ENCODE data around the gene NOX3.

NOX3 gene

DNA sequence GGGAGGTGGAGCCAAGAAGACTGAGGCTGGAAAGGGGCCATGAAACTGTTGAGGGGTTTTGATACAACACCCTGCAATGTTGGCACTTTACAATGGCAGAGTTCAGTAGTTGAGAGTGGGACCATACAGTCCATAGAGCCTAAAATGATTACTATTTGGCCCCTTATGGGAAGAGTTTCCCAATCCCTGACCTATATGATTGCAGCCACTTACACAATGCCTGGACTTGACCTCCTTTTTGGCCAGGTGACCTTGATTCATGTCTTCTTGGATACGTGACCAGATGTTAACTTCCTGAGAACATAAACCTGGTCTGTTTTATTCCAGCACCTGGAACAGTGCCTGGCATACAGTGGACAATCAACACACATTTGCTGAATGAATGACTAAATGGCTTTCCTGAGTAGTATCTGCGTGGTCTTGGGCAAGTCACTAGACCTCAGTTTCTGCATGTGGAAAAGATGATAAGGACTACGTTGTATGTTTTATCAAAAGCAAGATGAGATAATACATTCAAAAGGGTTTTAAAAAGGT is 58.4 kb downstream of the NOX3 start:
- no peaks in the 10 kb centered on the region for H3K36me3 Mint-ChIP-seq (ENCODE audit: low read depth)

DNA sequence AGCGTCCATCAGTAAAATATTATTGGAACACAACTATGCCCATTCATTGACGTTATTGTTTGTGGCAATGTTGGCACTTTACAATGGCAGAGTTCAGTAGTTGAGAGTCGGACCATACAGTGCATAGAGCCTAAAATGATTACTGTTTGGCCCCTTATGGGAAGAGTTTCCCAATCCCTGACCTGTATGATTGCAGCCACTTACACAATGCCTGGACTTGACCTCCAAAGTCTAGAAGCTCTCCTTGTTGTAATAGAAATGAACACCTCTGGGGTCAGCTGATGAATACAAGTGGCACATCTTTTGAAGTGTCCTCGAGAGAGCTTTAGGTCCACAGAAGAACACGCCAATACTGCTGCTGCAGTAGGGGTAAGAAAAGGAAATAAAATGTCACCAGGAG is 59.0 kb downstream of the NOX3 start:
- DNase-seq (ENCODE audit: low spot score) = no peak
- H3K9me3 Mint-ChIP-seq = no peaks in the 10 kb centered on the region
- no peaks in the 10 kb centered on the region for H3K36me3 Mint-ChIP-seq (ENCODE audit: low read depth)
- no peaks in the 10 kb centered on the region for H3K27me3 Mint-ChIP-seq (ENCODE audit: low read depth)
- H3K4me1 Mint-ChIP-seq (ENCODE audit: low read depth) = no peaks in the 10 kb centered on the region
- H3K4me3 Mint-ChIP-seq = no peak overlapping the region
- H3K27ac Mint-ChIP-seq = no peak overlapping the region

More for the DNA sequence above, 58.4 kb downstream of the NOX3 start:
- Mint-ChIP-seq H3K27me3 (ENCODE audit: low read depth) (no peaks in the 10 kb centered on the region), H3K4me3 (no peak overlapping the region), H3K9me3 (no peaks in the 10 kb centered on the region), H3K27ac (no peak overlapping the region), H3K4me1 (ENCODE audit: low read depth) (no peaks in the 10 kb centered on the region)
- no peak for DNase-seq (ENCODE audit: low spot score)

DNA sequence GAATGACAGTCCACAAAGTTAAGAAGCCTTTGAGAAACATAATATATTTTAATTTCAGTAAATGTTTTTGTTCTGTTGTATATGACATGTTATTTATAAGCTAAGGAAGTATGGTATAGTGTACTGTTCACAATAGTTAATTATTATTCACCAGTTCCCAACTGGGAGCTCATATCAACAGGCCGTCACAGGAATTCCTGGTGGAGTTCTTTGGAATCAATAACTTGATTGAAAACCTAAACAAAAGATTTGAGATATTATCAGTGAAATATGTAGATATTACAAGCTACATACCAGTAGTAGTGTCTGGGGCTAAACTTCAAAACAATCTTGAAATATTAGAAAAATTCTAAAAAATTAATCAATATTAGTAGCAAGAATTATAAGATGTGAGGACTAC is 60.3 kb downstream of the NOX3 start:
- no peaks in the 10 kb centered on the region for H3K36me3 Mint-ChIP-seq (ENCODE audit: low read depth)
- H3K27me3 Mint-ChIP-seq (ENCODE audit: low read depth) = no peaks in the 10 kb centered on the region
- DNase-seq (ENCODE audit: low spot score) = no peak
- H3K4me3 Mint-ChIP-seq = no peak overlapping the region
- no peak overlapping the region for H3K27ac Mint-ChIP-seq
- H3K4me1 Mint-ChIP-seq (ENCODE audit: low read depth) = no peaks in the 10 kb centered on the region
- H3K9me3 Mint-ChIP-seq = no peaks in the 10 kb centered on the region

DNA sequence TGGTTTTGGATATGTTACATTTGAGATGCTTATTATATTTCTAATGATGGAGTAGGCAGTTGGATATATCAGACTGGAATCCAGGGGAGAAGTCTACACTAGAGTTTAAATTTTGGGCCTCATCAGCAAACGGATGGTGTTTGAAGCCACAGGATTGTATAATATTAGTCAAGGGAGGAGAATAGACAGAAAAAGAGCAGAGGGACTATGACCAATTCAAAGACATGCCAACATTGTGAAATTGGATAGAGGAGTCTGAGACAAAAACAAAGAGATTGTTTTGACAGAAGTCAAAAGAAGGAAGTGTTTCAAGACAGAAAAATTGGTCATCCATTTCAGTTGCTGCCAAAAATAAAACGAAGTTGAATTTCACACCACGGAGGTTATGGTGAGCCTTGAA is 66.5 kb downstream of the NOX3 start:
- no peak for DNase-seq (ENCODE audit: low spot score)
- no peak overlapping the region for H3K4me3 Mint-ChIP-seq

DNA sequence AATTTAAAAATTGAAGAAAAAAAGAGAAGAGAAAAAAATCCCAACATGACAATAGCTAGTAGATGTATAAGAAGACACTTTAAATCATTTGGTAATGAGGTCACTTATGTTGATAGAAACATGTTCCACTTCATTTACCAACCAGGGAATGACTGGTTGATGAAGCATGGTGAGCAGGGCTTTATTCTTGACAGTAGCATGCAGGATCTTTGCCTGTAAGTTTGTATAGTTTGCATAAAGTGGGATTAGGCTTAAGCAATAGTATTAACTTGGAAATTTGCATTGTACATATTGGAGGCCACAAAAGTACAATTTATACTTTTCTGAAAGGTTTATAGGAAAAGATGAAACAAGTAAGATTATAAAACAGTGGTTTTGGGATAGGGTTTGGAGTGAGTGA is 67.0 kb downstream of the NOX3 start:
- no peak overlapping the region for H3K4me3 Mint-ChIP-seq
- H3K36me3 Mint-ChIP-seq (ENCODE audit: low read depth) = no peaks in the 10 kb centered on the region
- no peak overlapping the region for H3K27ac Mint-ChIP-seq
- peaks cover 7% of the 10 kb centered on the region for H3K9me3 Mint-ChIP-seq
- no peaks in the 10 kb centered on the region for H3K4me1 Mint-ChIP-seq (ENCODE audit: low read depth)
- DNase-seq (ENCODE audit: low spot score) = no peak
- H3K27me3 Mint-ChIP-seq (ENCODE audit: low read depth) = no peaks in the 10 kb centered on the region

More for the DNA sequence above, 66.5 kb downstream of the NOX3 start:
- Mint-ChIP-seq H3K9me3 (peaks cover 7% of the 10 kb centered on the region), H3K36me3 (ENCODE audit: low read depth) (no peaks in the 10 kb centered on the region), H3K4me1 (ENCODE audit: low read depth) (no peaks in the 10 kb centered on the region), H3K27me3 (ENCODE audit: low read depth) (no peaks in the 10 kb centered on the region), H3K27ac (no peak overlapping the region)

DNA sequence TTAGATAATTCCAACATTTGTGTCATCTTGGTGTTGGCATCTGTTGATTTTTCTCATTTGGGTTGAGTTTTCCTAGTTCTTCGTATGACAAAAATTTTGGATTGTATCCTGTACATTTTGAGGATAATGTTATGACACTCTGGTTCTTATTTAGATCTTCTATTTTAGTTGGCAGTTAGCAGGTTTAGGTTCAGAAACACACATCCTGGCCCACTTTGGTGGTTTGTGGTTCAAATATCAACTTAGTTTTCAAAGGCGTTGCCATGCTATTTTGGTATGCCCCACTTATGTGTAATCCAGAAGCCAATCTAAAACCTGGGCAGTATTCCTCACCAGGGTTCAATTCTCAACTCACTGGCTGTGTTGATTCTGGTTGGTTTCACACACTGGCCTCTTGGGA is 68.2 kb downstream of the NOX3 start:
- no peaks in the 10 kb centered on the region for H3K27me3 Mint-ChIP-seq (ENCODE audit: low read depth)
- no peak overlapping the region for H3K4me3 Mint-ChIP-seq
- no peak overlapping the region for H3K27ac Mint-ChIP-seq
- peaks cover 7% of the 10 kb centered on the region for H3K9me3 Mint-ChIP-seq
- no peak for DNase-seq (ENCODE audit: low spot score)
- H3K4me1 Mint-ChIP-seq (ENCODE audit: low read depth) = no peaks in the 10 kb centered on the region
- H3K36me3 Mint-ChIP-seq (ENCODE audit: low read depth) = no peaks in the 10 kb centered on the region

DNA sequence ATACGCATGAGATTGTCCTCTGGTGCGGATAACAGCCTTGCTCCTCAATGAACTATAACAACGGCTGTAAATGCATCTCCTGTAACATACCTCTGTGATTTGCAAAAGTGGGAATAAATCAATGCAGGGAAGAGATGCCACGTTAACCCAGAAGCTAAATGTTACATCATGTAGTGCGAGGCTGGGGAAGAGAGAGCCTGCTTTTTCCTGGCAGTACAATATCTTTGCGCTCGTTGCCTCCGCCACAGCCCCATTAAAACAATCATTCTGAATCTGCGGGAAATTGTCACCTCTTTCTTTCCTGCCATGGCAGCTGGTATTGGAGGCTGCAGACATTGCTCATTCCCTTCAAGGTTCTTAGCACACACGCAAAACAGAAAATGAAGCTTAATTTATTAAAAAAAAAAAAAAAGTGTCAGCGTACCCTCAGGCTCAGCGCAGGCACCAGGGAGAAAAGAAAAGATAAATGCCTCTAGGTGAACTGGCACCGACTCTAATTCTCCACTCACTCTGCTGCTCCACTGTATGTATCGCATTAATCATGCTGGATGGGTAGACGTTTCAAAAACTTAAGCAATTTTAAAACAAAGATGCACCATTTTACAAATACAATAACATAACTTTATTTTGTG is 71.2 kb downstream of the NOX3 start:
- H3K36me3 Mint-ChIP-seq (ENCODE audit: low read depth) = no peaks in the 10 kb centered on the region
- no peaks in the 10 kb centered on the region for H3K4me1 Mint-ChIP-seq (ENCODE audit: low read depth)
- no peak for DNase-seq (ENCODE audit: low spot score)
- no peak overlapping the region for H3K4me3 Mint-ChIP-seq
- H3K9me3 Mint-ChIP-seq = peaks cover 7% of the 10 kb centered on the region
- no peak overlapping the region for H3K27ac Mint-ChIP-seq
- no peaks in the 10 kb centered on the region for H3K27me3 Mint-ChIP-seq (ENCODE audit: low read depth)

DNA sequence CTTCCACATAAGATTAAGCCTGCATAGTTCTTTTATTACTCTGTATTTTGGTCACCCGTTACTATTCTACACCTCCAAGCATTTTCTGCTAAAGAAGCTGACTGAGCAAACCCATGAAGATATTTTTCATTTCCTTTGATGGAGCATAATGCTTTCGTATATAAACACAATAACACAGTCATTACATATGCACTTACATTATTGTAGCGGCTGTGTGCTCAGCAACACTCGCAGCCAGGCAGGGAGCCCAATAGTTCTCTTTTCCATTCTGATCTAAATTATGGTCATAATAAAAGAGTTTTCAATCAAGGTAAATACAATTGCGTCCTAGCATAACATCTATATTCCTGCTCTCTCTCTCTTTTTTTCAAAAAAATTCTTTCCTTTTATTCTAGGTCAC is 71.7 kb downstream of the NOX3 start:
- H3K27ac Mint-ChIP-seq = no peak overlapping the region
- H3K27me3 Mint-ChIP-seq (ENCODE audit: low read depth) = no peaks in the 10 kb centered on the region
- H3K4me3 Mint-ChIP-seq = no peak overlapping the region
- no peak for DNase-seq (ENCODE audit: low spot score)
- no peaks in the 10 kb centered on the region for H3K36me3 Mint-ChIP-seq (ENCODE audit: low read depth)
- H3K9me3 Mint-ChIP-seq = peaks cover 7% of the 10 kb centered on the region
- H3K4me1 Mint-ChIP-seq (ENCODE audit: low read depth) = no peaks in the 10 kb centered on the region

DNA sequence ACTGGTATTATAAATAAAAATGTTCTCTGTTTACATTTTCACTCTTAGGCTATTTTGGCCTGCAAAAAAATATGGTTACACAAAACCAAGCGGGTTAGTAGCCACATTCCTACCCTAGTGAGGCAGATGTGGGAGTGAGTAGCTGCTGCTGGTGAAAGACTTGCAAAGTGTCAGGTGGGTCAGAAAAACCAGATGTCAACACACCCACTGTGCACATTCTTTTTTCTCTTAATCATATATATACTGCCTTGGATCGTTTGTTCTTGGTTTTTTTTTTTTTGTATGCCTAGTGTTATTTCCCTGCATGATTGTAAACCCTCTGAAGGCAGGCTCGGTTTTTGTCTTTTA is 73.3 kb downstream of the NOX3 start:
- Mint-ChIP-seq H3K4me3 (no peak overlapping the region), H3K27ac (no peak overlapping the region), H3K27me3 (ENCODE audit: low read depth) (no peaks in the 10 kb centered on the region), H3K4me1 (ENCODE audit: low read depth) (no peaks in the 10 kb centered on the region), H3K36me3 (ENCODE audit: low read depth) (no peaks in the 10 kb centered on the region), H3K9me3 (peaks cover 1% of the 10 kb centered on the region)
- no peak for DNase-seq (ENCODE audit: low spot score)

DNA sequence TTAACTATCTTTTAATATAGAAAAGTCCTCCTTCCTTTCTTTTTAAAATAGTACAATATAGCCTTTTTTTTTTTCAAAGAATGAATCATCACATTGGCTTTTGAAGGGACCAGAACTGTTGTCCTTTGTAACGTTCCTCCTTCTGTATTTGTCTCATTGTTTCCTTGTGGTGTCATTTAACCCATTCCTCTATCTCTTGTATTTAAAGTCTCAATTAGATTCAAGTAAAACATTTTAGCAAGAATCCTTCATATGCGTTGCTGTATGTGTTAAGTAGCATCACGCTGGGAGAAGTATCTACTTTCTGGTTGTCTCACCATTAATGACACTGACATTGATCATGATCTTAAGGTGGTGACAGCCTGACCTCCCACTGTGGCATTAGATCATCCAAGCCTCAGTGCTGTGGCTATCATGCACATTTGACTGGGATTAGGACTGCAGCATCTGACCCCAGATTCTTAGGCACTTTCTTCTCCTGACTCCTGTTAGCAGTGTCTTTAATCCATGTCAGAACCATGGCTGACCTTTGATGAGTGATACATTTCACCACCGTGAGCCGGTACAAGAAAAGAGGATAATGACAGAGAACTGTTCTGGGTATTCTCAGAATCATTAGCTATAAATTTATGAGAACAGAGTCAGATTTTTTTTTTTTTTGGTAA is 73.8 kb downstream of the NOX3 start:
- DNase-seq (ENCODE audit: low spot score) = no peak

DNA sequence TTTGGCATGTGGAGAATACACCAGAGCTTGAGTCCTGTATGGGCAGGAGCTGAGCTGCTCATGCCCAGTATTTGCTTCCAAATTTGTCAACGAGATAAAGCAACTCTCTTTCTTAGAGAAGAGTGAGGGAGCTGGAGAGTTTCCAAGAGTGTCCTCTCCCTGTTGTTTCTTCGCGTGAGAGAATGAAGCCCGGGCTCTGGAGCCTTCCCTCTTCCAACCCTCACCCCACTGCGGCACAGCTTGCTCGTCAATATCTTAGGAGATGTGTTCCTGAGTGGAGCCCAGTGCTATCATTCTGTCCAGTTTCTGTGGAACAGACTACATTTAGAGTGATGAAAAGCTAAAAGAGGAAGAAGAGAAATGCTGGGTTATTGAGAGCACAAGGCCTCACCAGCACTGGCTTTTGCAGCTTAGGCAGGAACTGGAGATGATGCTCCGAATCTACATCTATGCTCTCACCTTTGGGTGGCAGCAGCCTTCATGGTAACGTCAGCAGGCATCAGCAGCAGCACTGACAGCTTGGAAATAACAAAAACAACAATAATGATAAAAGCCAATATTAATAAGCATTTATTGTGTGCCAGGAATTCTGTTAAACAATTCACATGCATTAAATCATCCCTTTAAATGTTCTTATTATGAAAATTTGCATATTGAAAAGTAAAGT is 74.8 kb downstream of the NOX3 start:
- H3K9me3 Mint-ChIP-seq = no peaks in the 10 kb centered on the region
- no peak overlapping the region for H3K4me3 Mint-ChIP-seq
- H3K27me3 Mint-ChIP-seq (ENCODE audit: low read depth) = no peaks in the 10 kb centered on the region
- no peak for DNase-seq (ENCODE audit: low spot score)
- no peaks in the 10 kb centered on the region for H3K36me3 Mint-ChIP-seq (ENCODE audit: low read depth)
- no peaks in the 10 kb centered on the region for H3K4me1 Mint-ChIP-seq (ENCODE audit: low read depth)
- H3K27ac Mint-ChIP-seq = no peak overlapping the region

More for the DNA sequence above, 73.8 kb downstream of the NOX3 start:
- Mint-ChIP-seq H3K36me3 (ENCODE audit: low read depth) (no peaks in the 10 kb centered on the region), H3K4me1 (ENCODE audit: low read depth) (no peaks in the 10 kb centered on the region), H3K4me3 (no peak overlapping the region), H3K27me3 (ENCODE audit: low read depth) (no peaks in the 10 kb centered on the region), H3K9me3 (no peaks in the 10 kb centered on the region), H3K27ac (no peak overlapping the region)

DNA sequence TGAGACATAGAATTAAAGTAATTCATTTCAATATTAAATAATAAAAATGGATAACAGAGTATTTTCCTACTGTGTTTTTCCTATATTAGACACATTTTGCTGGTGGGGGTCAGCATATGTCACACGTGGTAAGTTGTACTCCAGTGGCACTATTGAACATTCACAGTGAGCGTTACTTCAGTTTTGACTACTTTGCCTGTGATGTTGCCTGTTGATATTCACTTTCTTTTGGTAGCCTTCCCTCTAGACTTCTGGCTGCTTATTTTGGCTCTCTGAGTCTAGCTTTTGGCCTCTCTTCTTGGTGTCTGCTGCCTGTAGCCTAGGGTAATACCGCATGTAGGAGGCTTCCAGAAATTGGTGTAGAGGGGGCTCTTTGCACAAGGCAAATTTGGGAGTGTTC is 76.9 kb downstream of the NOX3 start:
- no peak for DNase-seq (ENCODE audit: low spot score)
- H3K9me3 Mint-ChIP-seq = no peaks in the 10 kb centered on the region
- H3K27ac Mint-ChIP-seq = no peak overlapping the region
- H3K4me3 Mint-ChIP-seq = no peak overlapping the region
- no peaks in the 10 kb centered on the region for H3K4me1 Mint-ChIP-seq (ENCODE audit: low read depth)
- no peaks in the 10 kb centered on the region for H3K36me3 Mint-ChIP-seq (ENCODE audit: low read depth)
- no peaks in the 10 kb centered on the region for H3K27me3 Mint-ChIP-seq (ENCODE audit: low read depth)

DNA sequence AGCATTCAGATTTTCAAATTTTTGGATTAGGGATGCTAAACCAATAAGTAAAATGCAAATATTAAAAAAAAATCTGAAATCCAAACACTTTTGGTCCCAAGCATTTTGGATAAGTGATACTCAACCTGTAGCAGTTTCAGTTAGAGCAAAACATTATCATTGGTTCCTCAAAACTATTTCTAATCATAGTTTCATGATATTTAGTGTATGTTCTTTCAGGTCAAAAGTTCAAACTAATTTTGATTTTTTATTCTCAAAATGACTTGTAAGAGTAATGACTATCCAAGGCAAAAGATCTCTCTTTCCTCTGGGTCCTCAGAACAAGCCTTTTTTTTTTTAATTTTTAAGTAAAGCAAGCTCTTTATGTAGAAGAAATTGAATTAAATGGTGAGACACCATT is 77.4 kb downstream of the NOX3 start:
- DNase-seq (ENCODE audit: low spot score) = no peak
- H3K27ac Mint-ChIP-seq = no peak overlapping the region

DNA sequence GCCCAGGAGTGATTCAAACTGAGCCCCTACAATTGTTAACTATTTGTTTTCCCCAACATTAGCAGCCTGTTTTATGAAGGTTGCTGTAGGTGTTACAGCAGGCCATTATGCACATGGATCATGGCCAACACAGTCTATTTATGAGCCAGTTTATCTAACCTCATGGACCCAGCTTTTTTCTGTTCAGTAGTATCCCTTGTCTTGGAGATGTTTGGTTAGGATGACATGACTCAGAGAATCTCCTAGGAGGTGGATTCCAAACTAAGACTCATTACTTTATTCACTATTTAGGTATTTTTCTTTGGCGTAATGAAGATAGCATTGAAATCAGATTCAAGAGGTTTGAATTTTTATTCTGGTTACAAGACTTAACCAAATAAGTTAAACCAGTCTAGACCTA is 78.6 kb downstream of the NOX3 start:
- no peaks in the 10 kb centered on the region for H3K36me3 Mint-ChIP-seq (ENCODE audit: low read depth)
- no peak overlapping the region for H3K27ac Mint-ChIP-seq
- H3K4me3 Mint-ChIP-seq = no peak overlapping the region
- no peak for DNase-seq (ENCODE audit: low spot score)
- H3K4me1 Mint-ChIP-seq (ENCODE audit: low read depth) = no peaks in the 10 kb centered on the region
- H3K9me3 Mint-ChIP-seq = no peaks in the 10 kb centered on the region
- no peaks in the 10 kb centered on the region for H3K27me3 Mint-ChIP-seq (ENCODE audit: low read depth)

More for the DNA sequence above, 77.4 kb downstream of the NOX3 start:
- Mint-ChIP-seq H3K9me3 (no peaks in the 10 kb centered on the region), H3K4me3 (no peak overlapping the region), H3K27me3 (ENCODE audit: low read depth) (no peaks in the 10 kb centered on the region), H3K36me3 (ENCODE audit: low read depth) (no peaks in the 10 kb centered on the region), H3K4me1 (ENCODE audit: low read depth) (no peaks in the 10 kb centered on the region)

All from T-helper 2 cell treated with Interferon-gamma antibody and Interleukin-4, amounts not matched to agents 5 μg/mL and 100 μg/mL, for 36 hours (primary cell).